Progenitor cell of endocrine pancreas (in vitro differentiated cells): ENCODE measurements around the gene SPRR4. TPM values are rescaled to one million over a fixed set of nuclear protein-coding genes. Genes with fewer than 3 reads are reported as not detected.

Experiments
- DNase-seq: peaks from one replicate; pipeline ENCODE4 v3.0.0; 2021; ENCODE audit warnings: low spot score; ENCODE audit not compliant: unreplicated experiment
- H3K27ac Mint-ChIP-seq: 2 replicates; pipeline ENCODE4 v1.8.0; 2021; ENCODE audit warnings: mild to moderate bottlenecking, moderate library complexity, mixed read lengths
- H3K27me3 Mint-ChIP-seq: 2 replicates; pipeline ENCODE4 v1.8.0; 2021; ENCODE audit warnings: mixed read lengths
- H3K36me3 Mint-ChIP-seq: 2 replicates; pipeline ENCODE4 v1.8.0; 2022; ENCODE audit warnings: mixed read lengths; ENCODE audit not compliant: insufficient read depth
- H3K4me1 Mint-ChIP-seq: 2 replicates; pipeline ENCODE4 v1.8.0; 2021; ENCODE audit warnings: low read depth, mixed read lengths
- H3K4me3 Mint-ChIP-seq: 2 replicates; pipeline ENCODE4 v1.8.0; 2021; ENCODE audit warnings: low read depth, mild to moderate bottlenecking, moderate library complexity, mixed read lengths
- H3K9me3 Mint-ChIP-seq: 2 replicates; pipeline ENCODE4 v1.8.0; 2021; ENCODE audit warnings: low read depth, mixed read lengths
- total RNA-seq: library from RNA; stranded (reverse); gene quantifications from 2 replicates; pipeline ENCODE4 v1.2.1, GENCODE V29; 2021
- TF ChIP-seq, protein P1 (sequence below): fragments of 200-600 bp; sonication (generic); IDR thresholded peaks from one replicate; pipeline ENCODE4 v1.5.0; 2021; ENCODE audit warnings: antibody characterized with exemption, mild to moderate bottlenecking; ENCODE audit not compliant: unreplicated experiment

The SPRR4 gene
- total RNA-seq, 1 donor from 2014 or later: not detected

DNA sequence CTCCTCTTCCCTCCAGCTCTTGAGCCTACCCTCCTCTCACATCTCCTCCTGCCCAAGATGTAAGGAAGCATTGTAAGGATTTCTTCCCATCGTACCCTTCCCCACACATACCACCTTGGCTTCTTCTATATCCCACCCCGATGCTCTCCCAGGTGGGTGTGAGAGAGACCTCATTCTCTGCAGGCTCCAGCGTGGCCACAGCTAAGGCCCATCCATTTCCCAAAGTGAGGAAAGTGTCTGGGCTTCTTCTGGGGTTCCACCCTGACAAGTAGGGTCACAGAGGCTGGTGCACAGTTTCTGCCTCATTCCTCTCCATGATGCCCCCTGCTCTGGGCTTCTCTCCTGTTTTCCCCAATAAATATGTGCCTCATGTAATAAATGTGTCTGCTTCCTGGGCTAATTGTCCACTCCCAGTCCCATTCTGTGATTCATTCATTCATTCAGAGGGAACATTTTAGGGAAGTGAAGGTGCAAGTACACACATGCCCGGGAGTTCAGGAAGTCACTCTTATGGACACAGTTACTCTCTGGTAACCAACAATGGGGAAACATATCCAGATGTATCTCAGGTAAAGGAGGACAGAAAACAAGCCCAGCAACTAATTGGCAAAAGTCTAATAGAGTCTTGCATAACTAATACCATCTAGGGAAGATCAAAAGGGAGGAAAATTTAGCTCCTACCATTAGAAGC, 1.9 kb downstream of the SPRR4 start:
- TF ChIP-seq, protein P1, sequence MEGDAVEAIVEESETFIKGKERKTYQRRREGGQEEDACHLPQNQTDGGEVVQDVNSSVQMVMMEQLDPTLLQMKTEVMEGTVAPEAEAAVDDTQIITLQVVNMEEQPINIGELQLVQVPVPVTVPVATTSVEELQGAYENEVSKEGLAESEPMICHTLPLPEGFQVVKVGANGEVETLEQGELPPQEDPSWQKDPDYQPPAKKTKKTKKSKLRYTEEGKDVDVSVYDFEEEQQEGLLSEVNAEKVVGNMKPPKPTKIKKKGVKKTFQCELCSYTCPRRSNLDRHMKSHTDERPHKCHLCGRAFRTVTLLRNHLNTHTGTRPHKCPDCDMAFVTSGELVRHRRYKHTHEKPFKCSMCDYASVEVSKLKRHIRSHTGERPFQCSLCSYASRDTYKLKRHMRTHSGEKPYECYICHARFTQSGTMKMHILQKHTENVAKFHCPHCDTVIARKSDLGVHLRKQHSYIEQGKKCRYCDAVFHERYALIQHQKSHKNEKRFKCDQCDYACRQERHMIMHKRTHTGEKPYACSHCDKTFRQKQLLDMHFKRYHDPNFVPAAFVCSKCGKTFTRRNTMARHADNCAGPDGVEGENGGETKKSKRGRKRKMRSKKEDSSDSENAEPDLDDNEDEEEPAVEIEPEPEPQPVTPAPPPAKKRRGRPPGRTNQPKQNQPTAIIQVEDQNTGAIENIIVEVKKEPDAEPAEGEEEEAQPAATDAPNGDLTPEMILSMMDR: no peak
- Mint-ChIP-seq H3K27me3 (no peaks in the 10 kb centered on the region), H3K36me3 (no peaks in the 10 kb centered on the region), H3K27ac (no peak overlapping the region), H3K4me1 (no peaks in the 10 kb centered on the region), H3K4me3 (no peak overlapping the region), H3K9me3 (peaks cover 6% of the 10 kb centered on the region)
- DNase-seq: no peak

DNA sequence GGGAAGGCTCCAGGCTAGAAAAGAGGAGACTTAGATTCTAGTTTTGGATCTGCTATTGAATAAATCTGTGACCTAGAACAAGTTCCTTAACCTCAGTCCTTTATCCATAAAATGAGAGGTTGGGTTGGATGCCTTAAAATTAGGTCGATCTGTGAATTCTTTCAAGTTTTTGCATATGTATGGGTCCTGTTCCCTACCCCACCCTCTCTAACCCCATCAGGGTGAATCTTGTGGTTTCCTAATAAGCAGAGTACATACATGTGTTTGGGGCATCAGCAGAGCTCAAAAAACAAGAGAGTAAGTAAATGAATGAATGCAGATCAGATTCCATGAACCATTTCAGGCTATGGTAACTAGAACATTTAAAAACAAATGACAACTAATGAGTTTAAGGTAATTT, 6.2 kb downstream of the SPRR4 start:
- Mint-ChIP-seq H3K27me3 (no peaks in the 10 kb centered on the region), H3K36me3 (no peaks in the 10 kb centered on the region), H3K9me3 (peaks cover 6% of the 10 kb centered on the region), H3K27ac (no peak overlapping the region), H3K4me1 (peaks cover 10% of the 10 kb centered on the region), H3K4me3 (no peak overlapping the region)
- no peak for DNase-seq
- TF ChIP-seq, protein P1: no peak

DNA sequence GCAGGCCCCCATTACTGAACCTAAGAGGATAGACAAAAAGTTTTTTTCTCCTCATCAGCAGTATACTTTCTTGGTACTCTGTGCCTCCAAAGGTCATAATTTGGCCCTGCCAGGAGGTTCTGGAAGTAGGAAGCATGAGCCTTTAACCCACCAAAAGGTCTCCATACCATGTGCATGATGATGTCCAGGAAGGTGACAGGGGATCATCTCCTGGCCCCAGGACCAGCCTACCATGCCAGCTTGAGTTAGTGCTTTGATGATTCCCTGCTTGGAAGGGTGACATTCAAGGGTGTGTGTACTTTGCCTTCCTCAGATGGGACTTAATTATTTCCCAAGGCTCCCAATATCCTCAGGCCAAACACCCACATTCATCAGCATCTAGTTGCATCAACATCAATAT, 7.2 kb downstream of the SPRR4 start:
- H3K9me3 Mint-ChIP-seq: peaks cover 6% of the 10 kb centered on the region
- peak overlapping the region; percentile 47 for H3K27ac Mint-ChIP-seq
- peaks cover 10% of the 10 kb centered on the region for H3K4me1 Mint-ChIP-seq
- H3K36me3 Mint-ChIP-seq: no peaks in the 10 kb centered on the region
- no peaks in the 10 kb centered on the region for H3K27me3 Mint-ChIP-seq
- TF ChIP-seq, protein P1: no peak
- no peak overlapping the region for H3K4me3 Mint-ChIP-seq
- DNase-seq: no peak

DNA sequence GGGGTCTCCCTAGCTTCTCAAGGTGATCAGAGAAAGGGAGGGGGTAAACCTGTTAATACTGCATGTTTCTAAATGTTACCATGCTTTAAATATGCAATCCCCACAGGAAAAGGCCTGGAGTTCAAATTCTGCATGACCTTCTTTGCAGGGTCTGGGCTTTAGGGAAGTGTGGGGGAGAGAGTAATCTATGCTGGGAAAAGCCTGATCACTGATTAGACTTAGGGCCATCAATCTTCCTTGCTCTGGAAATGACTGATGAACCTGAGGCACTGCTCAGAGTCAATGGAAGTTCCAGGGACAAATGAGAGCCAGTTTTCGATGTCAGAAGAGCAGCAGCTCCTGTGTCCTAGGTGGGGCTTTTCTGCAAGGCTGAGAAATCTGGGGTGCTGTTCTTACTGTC, 10.2 kb downstream of the SPRR4 start:
- H3K27ac Mint-ChIP-seq: peak overlapping the region; percentile 5
- peaks cover 10% of the 10 kb centered on the region for H3K4me1 Mint-ChIP-seq
- no peak for DNase-seq
- no peaks in the 10 kb centered on the region for H3K9me3 Mint-ChIP-seq
- TF ChIP-seq, protein P1: no peak
- H3K36me3 Mint-ChIP-seq: no peaks in the 10 kb centered on the region
- H3K27me3 Mint-ChIP-seq: no peaks in the 10 kb centered on the region
- H3K4me3 Mint-ChIP-seq: no peak overlapping the region

DNA sequence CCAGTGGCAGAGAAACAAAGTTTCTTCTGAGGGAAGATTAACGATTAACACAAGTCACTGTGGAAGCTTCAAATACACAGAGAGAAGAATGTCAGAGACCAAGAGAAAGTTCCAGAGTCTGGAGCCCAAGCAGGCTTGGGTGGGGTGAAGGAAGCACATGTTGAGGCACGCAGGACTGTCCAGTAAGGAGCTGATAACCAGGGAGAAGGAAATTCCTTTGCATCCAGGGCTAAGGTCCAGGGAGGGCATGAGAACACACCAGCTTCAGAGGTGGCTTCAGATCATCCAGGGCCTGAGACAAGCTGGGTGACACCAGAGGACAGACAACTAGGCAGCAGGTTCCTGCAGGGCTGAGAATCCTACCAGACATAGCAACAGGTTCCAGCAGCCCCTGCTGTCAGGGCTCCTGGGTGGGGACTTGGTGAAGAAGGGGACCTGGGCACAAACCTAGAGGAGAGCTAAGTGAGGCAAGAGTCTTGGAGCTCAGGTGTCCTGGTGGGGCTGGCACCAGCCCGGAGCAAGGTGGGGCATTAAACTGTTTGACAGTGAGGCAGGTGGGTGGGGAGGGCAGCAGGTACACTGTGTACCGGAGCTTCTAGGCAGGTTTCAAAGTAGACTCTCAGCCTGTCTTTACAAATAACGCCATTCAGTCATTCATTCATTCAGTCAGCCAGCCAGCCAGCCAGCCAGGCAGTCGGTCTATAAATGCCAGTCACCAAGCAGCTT, 10.9 kb downstream of the SPRR4 start:
- H3K27ac Mint-ChIP-seq: peak overlapping the region; percentile 5
- H3K4me3 Mint-ChIP-seq: no peak overlapping the region
- no peaks in the 10 kb centered on the region for H3K36me3 Mint-ChIP-seq
- no peak for DNase-seq
- peaks cover 10% of the 10 kb centered on the region for H3K4me1 Mint-ChIP-seq
- TF ChIP-seq, protein P1: no peak
- peaks cover 3% of the 10 kb centered on the region for H3K9me3 Mint-ChIP-seq
- no peaks in the 10 kb centered on the region for H3K27me3 Mint-ChIP-seq
